Ammon's horn (tissue), 1 donor: ENCODE measurements around the gene SDE2.
"Not testable (repeated sequence)": the region's sequence is repeated elsewhere in the genome, so short reads cannot be mapped to it uniquely, and the experiment has no call there.

ENCODE experiments used
- DNase-seq: peaks from one replicate; pipeline ENCODE4 v3.0.0-alpha.2; 2016; ENCODE audit warnings: low spot score

The SDE2 gene

DNA sequence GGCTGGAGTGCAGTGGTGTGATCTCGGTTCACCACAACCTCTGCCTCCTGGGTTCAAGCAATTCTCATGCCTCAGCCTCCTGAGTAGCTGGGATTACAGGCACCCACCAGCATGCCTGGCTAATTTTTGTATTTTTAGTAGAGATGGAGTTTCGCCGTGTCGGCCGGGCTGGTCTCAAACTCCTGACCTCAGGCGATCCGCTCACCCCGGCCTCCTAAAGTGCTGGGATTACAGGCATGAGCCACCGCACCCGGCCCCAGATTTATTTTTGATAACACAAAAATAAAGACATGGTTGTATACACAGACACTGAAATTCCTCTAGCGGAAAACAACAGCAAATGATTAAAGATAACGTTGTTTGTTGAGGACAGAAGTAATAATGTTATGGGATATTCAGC lies 24.0 kb downstream of the SDE2 start:
- not testable (repeated sequence) for DNase-seq

DNA sequence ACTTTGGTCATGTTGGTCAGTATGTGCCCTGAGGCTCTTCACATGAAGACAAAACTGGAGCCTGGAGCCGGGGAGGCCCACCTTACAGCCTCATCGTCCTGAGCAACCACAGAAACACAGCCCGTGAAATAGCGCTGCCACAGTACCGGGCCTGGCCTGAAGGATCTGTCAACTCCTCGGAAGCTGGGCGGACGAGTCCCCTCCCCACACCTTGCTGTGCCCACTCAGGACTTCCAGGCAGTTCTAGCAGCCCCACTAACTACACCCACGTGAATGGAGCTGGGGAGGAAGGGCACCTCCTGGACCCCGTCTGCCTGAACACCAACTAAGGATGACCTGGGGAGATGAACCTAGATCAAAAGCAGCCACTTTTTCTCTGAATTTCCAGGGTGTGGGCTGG lies 24.7 kb downstream of the SDE2 start:
- no peak for DNase-seq

DNA sequence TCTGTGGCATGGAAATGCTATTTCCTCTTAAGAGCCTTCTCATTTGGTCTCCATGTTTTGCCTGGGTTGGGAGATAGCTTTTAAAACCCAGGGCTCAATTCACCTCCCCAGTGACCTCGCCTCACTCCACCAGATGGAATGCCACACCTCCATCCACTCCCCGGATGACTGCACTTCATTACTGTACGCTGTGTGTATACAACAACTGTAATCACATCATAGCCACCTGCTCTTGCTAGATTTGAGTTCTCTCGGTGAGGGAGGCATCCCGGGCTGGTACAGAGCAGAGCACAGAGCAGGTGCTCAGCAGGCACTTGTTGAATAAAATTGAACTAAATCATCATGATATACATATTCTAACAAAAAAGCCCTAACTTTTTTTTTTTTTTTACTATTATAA lies 26.0 kb downstream of the SDE2 start:
- DNase-seq, result no peak

DNA sequence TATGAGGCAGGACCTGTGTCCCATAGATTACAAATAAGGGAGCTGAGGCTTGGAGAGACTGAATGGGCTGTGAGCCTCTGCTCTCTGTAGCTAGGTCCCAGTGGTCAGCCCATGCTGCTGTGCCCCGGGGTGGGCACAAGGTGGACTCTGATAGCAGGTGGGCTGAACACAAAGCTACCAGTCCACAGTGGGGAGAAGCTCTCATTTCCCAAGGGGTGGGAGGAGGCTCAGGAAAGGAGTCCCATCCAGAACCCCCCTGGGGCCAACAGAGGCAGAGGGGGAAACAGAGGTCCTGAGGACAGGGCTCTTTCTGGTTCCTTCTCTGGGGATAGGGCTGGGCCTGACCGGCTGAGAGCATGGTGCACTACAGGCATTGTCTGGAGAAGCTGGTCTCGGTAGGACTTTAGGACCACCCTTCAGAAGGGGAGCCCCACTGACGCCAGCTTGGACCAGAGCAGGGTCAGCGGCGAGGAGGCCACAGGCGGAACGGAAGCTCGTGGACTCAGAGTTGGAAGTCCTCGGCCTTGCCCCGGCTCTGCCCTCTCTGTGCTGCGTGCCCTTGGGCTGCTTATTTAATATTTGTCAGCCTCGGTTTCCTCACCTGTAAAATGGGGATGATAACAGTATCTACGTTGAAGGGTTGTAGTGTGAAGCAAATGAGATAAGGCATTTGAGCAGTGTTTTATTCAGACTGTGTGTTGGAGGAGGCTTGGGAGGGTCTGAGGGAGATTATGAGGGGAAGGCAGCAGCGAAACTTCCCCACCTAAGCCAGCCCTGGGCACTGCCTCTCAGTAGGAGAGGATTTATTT lies 26.6 kb downstream of the SDE2 start:
- DNase-seq, result no peak

DNA sequence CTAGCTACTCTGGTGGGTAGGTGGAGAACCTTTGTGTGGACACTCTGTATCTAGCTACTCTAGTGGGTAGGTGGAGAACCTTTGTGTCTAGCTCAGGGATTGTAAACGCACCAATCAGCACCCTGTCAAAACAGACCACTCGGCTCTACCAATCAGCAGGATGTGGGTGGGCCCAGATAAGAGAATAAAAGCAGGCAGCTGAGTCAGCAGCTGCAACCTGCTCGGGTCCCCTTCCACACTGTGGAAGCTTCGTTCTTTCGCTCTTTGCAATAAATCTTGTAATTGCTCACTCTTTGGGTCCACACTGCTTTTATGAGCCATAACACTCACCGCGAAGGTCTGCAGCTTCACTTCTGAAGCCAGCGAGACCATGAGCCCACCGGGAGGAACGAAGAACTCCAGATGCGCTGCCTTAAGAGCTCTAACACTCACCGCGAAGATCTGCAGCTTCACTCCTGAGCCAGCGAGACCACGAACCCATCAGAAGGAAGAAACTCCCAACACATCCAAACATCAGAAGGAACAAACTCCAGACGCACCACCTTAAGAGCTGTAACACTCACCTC lies 28.5 kb downstream of the SDE2 start:
- DNase-seq, result not testable (repeated sequence)

DNA sequence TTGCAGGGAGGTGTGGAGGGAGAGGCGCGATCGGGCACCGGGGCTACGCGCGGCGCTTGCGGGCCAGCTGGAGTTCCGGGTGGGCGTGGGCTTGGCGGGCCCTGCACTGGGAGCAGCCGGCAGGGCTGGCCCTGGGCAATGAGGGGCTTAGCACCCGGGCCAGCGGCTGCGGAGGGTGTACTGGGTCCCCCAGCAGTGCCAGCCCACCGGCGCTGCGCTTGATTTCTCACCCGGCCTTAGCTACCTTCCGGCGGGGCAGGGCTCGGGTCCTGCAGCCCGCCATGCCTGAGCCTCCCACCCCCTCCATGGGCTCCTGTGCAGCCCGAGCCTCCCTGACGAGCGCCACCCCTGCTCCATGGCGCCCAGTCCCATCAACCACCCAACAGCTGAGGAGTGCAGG lies 29.4 kb downstream of the SDE2 start:
- not testable (repeated sequence) for DNase-seq

DNA sequence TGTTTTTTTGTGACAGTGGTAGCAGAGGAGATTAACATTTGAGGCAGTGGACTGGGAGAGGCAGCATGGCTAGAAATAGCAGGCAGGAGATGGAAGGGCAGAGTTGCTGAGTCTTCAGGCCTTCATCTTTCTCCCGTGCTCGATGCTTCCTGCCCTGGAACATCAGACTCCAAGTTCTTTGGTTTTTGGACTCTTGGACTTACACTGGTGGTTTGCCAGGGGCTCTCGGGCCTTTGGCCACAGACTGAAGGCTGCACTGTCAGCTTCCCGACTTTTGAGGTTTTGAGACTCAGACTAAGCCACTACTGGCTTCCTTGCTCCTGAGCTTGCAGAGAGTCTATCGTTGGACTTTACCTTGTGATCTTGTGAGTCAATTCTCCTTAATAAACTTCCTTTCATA lies 33.9 kb downstream of the SDE2 start:
- DNase-seq, result no peak

DNA sequence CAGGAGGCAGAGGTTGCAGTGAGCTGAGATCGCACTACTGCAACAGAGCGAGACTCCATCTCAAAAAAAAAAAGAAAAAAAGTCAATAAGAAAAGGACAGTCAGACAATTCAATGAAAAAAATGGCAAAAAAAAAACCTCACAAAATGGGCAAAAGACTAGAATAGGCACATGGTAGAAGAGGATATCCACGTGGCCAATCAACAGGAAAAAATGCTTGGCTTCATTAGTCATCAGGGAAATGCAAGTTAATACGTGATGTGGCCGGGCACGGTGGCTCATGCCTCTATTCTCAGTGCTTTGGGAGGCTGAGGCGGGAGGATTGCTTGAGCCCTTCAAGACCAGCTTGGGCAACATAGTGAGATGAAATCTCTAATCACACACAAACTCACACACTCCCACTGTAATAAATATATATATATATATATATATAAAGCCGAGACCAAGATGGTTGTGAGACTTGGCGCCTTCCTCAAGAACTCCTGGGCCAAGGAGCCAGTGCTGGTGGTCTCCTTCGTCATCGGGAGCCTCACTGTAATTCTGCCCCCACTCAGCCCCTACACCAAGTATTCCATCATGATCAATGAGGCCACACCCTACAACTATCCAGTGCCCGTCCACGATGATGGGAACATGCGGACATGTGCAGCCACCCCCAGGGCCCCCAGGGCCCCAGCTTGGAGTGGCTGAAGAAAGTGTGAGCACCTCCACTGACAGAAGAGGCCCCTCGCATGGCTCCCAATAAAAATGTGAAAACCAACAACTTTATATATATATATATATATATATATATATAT lies 35.2 kb downstream of the SDE2 start:
- no peak for DNase-seq

DNA sequence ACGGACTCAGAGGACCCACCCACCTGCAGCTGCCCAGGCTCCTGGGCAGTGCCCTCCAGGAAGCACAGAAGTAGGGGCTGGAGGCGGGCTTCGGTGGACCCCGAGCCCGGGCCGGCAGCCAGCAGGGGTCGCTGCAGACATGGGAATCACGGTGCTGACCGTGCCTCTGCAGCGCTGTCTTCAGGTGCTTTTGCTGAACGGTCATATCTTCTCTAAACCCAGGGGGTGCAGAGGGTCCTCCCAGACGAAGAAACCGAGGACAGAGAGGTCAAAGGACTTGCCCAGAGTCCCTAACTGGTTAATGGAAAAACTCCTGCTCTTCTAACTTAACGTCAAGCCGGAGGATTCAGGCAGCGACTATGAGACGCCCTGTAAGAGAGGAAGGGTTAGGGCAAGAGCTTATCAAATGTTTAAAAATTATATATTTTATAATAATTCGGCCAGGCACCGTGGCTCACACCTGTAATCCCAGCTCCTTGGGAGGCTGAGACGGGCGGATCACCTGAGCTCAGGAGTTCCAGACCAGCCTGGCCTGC lies 36.6 kb downstream of the SDE2 start:
- no peak for DNase-seq

DNA sequence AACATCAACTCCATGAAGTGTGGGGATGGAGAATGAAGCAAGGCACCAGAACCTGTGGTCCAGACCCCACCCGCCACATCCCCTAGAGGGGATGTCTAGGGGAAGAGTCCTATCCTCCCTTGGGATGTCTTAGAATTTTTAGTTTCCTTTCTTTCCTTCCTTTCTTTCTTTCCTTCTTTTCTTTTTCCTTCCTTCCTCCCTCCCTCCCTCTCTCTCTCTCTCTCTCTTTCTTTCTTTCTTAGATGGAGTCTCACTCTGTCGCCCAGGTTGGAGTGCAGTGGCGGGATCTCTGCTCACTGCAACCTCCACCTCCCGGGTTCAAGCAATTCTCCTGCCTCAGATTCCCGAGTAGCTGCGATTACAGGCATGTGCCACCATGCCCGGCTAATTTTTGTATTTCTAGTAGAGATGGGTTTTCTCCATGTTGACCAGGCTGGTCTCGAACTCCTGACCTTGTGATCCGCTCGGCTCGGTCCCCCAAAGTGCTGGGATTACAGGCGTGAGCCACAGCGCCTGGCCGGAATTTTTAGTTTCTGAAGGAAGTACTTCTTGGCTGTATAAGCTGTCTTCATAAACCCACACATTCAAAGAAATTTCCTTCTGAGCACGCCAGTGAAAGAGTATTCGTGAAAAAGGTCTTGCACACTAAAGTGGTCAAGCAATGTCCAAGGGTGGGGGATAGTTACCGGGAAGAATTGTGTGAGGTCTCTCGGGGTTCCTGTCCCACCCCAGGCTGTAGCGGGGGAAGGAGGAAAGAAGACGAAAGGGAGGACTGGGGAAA lies 37.3 kb downstream of the SDE2 start:
- DNase-seq, result no peak

DNA sequence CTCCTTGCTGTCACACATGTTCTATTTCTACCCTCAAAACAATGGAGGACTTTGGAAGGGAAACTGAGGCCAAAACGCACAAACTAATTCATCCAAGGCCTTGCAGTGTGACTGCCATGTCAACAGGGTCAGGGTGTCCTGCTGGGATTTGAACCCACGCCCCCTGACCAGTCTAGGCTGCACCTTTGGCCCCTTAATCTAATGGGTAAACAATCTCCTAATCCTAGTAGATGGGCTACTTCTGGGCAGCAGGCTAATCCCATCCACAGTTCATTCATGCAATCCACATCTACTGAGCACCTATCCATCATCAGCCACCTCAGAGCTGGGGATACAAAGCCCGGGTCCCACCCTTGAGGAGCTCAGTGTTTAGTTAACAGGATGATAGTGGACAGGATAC lies 41.1 kb downstream of the SDE2 start:
- DNase-seq, result no peak

DNA sequence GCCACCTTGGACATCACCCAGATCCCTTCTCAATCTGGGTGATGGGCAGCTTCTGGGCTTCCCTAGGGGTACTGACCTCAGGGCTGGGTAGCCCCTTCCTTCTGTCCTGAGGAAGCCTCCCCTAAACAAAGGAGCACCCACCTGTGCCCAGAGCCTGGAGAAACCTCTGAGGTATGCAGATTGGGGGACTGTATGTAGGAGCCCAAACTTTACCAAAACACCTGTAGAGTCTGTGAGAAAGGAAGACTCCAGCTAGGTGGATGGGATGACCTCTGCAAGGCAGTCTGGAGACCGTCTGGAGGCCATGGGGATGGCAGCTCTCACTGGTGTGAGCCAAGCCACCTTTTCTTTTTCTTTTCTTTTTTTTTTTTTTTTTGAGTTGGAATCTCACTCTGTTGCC lies 44.4 kb downstream of the SDE2 start:
- no peak for DNase-seq

DNA sequence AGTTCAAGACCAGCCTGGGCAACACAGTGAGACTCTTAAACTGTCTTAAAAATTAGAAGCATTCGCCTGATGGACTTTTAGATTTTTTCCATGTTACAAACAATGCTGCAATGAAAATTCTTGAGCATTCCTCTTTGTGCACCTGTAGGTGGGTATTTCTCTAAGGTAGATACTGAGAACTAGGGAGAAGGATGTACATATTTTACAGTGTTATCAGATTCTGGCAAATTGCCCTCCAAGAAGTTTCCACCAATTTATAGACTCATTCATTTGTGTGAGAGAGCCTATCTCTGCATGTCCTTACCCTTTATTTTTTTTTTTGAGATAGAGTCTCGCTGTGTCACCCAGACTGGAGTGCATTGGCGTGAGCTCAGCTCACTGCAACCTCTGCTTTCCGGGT lies 45.8 kb downstream of the SDE2 start:
- no peak for DNase-seq

DNA sequence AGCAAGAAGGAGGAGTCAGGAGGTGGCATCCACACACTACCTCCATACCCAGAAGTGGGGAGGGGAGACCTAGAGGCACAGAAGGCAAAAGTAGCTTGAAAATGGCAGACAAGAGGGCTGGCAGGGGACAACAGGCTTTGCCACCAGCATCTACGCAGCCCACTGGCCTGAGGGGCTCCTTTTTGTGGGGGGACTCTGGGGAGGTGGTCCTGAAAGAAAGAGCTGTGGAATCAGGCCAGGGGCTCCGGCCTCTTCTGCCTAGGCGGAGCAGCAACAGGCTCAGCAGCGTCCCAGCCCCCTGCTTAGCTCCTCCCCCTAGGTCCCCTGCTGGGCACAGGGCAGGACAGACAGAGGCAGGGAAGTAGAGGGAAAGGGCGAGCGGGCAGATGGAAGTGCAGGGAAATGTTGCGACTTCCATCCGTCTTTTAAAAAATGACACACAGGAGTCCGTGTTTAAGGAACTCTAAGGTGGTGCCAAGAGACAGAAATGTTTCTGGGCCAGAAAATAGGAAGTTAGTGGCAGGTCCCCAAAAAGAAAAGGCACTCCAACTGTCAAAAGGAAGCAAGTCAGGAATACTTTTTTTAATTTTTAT lies 48.1 kb downstream of the SDE2 start:
- no peak for DNase-seq

DNA sequence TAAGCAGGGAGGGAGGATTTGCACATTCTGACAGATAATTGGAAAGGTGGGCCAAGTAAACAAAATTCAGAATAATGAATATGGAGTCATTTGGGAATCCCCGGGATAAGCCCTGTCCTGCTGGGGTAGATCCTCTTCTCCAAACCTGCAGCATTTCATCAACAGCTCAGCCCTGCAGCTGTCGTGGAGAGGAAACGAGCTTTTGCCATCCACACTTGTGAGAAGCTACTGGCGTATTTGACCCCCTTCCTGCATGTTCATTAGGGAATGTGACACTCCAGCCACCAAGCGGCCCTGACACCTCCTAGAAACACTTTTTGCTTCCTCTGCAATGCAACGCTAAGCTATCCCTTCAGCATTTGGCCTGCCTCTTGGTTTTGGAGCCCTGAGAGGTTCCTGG lies 50.1 kb downstream of the SDE2 start:
- DNase-seq, result no peak

DNA sequence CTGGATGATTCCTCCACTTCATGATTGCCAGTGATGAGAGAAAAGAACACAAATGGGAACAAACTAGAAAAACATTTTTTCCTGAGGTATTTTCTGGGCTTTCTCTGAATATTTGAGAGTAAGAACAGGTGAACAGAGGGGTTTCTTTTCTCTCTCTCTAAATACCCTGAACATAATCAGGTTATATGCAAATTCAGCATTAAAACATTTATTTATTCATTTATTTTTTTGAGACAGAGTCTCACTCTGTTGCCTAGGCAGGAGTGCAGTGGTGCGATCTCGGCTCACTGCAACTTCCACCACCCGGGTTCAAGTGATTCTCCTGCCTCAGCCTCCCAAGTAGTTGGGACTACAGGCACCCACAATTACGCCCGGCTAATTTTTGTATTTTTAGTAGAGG lies 52.3 kb downstream of the SDE2 start:
- DNase-seq, result no peak

DNA sequence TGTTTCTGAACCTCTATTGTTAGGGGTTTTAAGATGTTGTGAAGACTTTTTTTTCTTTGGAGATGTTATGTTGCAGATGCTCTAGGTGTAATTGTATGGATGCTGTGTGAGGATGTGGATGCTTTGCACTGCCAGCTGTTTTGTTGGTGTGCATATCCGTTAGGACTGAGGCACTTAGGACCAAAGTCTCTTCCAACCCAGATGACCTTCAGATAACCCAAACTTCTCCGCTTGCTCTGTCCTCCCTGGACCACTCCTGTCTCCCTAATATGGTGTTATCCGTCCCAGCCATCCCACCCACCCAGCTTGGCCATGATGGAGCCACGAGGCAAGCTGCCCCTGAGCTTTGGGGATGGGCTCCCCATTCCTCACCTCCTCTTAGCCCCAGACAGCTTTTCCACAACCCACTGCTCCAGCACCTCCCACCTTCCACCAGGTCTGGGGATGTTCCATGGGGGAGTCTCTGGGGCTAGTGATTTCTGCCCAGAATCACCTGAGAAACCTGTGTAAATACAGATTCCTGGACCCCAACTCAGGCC lies 53.0 kb downstream of the SDE2 start:
- DNase-seq, result no peak

DNA sequence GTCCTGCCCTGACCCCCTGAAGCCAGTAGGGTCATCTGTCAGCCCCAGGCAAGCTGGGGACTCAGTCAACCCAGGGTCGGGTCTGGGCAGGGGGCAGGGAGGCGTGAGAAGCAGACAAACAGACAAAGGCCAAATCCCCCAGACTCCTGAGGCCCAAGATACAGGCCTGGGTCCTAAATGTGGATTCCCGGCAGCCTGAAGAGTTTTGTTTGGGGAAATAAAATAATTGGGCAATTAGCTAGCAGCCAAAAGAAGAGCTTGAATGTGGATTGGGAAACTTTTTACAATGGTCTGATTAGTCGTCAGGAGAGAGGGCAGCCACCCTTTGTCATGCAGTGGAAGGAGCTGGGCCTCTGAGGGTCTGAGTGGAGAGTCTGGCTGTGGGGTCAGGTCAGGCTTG lies 53.6 kb downstream of the SDE2 start:
- DNase-seq, result no peak

DNA sequence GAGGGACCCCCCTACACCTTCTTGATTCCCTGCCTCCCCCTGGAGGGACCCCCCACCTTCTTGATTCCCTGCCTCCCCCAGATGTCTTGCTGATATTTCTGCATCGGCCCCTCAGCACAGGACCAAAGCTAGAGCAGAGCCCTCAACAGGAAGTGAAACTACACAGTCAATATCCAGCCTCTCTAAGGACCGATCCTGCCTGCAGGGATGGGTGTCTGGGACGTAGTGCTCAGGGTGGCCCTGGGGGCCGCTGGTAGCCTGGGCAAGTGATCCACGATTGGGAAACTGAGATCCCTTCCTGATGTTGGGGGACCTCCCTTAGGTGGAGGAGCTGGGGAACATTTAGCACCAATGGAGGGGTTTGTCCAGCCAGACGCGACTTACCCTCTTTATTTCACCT lies 54.2 kb downstream of the SDE2 start:
- no peak for DNase-seq

DNA sequence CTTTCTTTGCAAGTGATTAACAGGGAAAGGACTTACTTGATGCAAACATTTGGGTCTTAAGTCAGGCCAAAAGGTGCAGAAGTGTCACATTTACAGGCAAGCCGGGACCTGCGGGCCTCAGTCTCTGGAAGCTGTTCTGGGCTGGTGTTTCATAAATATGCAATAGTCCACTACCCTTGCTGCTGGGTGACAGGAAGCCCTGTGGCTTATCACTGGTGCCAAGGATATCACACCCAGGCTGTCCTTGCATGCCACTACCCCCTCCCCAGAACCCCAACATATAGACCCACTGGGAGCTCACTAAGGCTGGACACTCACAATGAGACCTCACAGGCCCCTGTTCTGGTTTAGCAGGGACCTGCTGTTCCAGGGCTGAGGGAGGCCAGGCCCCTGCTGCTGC lies 54.8 kb downstream of the SDE2 start:
- DNase-seq, result no peak

DNA sequence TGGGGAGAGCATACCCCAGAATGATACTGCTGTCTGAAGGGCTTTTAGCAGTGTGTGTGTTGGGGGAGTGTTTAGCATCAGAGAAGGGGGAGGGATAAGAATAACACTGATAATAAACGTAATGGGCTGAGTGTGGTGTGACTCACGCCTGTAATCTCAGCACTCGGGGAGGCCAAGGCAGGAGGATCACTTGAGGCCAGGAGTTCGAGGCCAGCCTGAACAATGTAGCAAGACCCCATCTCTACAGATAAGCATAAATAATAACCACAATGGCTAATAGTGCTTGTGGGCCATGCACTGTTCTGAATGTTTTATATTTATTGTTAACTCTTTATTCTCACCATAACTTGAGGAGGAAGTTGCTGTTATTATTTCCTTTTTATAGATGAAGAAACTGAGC lies 55.6 kb downstream of the SDE2 start:
- no peak for DNase-seq

DNA sequence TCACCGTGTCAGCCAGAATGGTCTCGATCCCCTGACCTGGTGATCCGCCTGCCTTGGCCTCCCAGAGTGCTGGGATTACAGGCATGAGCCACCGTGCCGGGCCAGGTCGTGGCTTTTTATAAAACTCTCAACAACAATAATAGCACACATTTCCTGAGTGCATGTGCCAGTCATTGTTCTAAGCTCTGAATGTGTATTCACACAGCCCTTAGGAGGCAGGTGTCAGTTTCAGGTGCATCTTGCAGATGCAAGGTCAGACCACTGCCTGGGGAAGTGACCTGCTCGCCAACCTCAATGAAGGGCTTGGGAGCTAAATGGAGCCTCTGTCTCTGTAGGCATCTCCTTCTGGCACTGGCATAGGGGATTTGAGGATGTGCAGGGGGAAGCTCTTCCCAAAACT lies 56.6 kb downstream of the SDE2 start:
- no peak for DNase-seq
